Mesendoderm (in vitro differentiated cells): ENCODE results near the gene MTERF4.

Experiments used
- DNase-seq: peaks from one replicate; pipeline ENCODE4 v3.0.0; 2013
- H2AK5ac ChIP-seq: 2 replicates; pipeline ENCODE4 v1.6.1; 2013; ENCODE audit warnings: low read length, inconsistent platforms
- H2BK120ac ChIP-seq: 2 replicates; pipeline ENCODE4 v1.6.1; 2013; ENCODE audit warnings: low read depth, mild to moderate bottlenecking, low read length, moderate library complexity, mixed read lengths
- H2BK15ac ChIP-seq: replicated peaks from 2 replicates; pipeline ENCODE4 v1.6.1; 2013; ENCODE audit warnings: low read depth, mild to moderate bottlenecking, moderate library complexity
- H2BK5ac ChIP-seq: 2 replicates; pipeline ENCODE4 v1.6.1; 2013; ENCODE audit warnings: low read length, inconsistent platforms
- H3K18ac ChIP-seq: 2 replicates; pipeline ENCODE4 v1.6.1; 2013; ENCODE audit warnings: mild to moderate bottlenecking, low read length, mixed read lengths
- H3K23ac ChIP-seq: one replicate; pipeline ENCODE4 v1.6.1; 2013; ENCODE audit warnings: low read length
- H3K27ac ChIP-seq: 2 replicates; pipeline ENCODE4 v1.5.1; 2013; ENCODE audit warnings: low read depth, mild to moderate bottlenecking, inconsistent platforms, low read length, moderate library complexity
- H3K27me3 ChIP-seq: 2 replicates; pipeline ENCODE4 v1.6.1; 2013; ENCODE audit warnings: low read length, control low read depth, mild to moderate bottlenecking, inconsistent platforms; ENCODE audit not compliant: insufficient read depth, poor library complexity
- H3K36me3 ChIP-seq: 2 replicates; pipeline ENCODE4 v1.6.1; 2013; ENCODE audit warnings: low read length, inconsistent platforms; ENCODE audit not compliant: control insufficient read depth, insufficient read depth
- H3K4ac ChIP-seq: one replicate; pipeline ENCODE4 v1.6.1; 2013; ENCODE audit warnings: low read depth, mild to moderate bottlenecking, low read length, moderate library complexity
- H3K4me1 ChIP-seq: 2 replicates; pipeline ENCODE4 v1.6.1; 2013; ENCODE audit warnings: low read depth, low read length, inconsistent platforms; ENCODE audit not compliant: control insufficient read depth
- H3K4me2 ChIP-seq: 2 replicates; pipeline ENCODE4 v1.6.1; 2013; ENCODE audit warnings: low read length
- H3K4me3 ChIP-seq: 2 replicates; pipeline ENCODE4 v1.5.1; 2013; ENCODE audit warnings: mild to moderate bottlenecking, low read length
- H3K56ac ChIP-seq: one replicate; pipeline ENCODE4 v1.6.1; 2013; ENCODE audit warnings: low read length
- H3K79me1 ChIP-seq: 2 replicates; pipeline ENCODE4 v1.6.1; 2013; ENCODE audit warnings: low read length, inconsistent platforms
- H3K79me2 ChIP-seq: 2 replicates; pipeline ENCODE4 v1.6.1; 2013; ENCODE audit warnings: mild to moderate bottlenecking, low read length; ENCODE audit not compliant: control insufficient read depth, insufficient read depth
- H3K9ac ChIP-seq: 2 replicates; pipeline ENCODE4 v1.6.1; 2013; ENCODE audit warnings: low read length, inconsistent platforms
- H4K5ac ChIP-seq: one replicate; pipeline ENCODE4 v1.6.1; 2013; ENCODE audit warnings: low read length
- H4K8ac ChIP-seq: one replicate; pipeline ENCODE4 v1.6.1; 2013; ENCODE audit warnings: low read depth, mild to moderate bottlenecking, control low read depth, low read length, moderate library complexity
- WGBS: extraction: QIAGEN DNeasy Blood & Tissue Kit; methylation state at CpG from one replicate; pipeline ENCODE4 v1.1.7; 2013; ENCODE audit warnings: low lambda C conversion rate, missing lambda C conversion rate; ENCODE audit not compliant: insufficient coverage; ENCODE audit errors: extremely low coverage; 5-methylcytosine and 5-hydroxymethylcytosine counted together

MTERF4 gene

DNA sequence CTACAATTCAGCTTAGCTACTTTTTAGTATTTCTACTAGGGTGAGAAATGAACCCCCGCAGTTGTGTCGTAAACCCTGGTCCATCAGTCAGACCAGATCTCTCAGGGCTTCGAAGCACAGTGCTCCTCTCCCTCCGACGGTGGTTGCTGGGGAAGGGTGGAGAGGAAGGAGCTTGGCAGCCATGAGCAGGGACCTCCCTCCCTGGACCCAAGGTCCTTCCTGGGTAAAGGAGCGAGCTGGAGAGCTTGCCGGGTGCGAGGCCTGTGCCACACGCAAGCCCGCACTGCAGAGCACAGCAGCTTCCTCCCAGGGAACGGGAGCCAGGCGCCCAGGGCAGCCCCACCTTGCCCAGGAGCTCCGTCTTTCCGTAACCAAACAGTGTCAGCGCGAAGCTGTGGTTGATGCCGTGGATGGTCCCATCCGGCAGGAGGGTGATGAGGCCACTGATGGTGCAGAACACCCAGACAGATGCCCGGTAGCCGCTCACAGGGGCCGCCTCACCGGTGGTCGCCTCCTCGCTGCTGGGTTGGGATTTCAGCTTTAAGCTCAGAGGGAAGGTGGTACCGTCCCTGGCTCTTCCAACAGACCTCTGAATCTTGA is 34.7 kb upstream of the MTERF4 start:
- no peak overlapping the region for H2BK15ac ChIP-seq
- no CpG with 5 or more reads among the region's 25 CpGs for WGBS
- no peak overlapping the region for H3K4me3 ChIP-seq

DNA sequence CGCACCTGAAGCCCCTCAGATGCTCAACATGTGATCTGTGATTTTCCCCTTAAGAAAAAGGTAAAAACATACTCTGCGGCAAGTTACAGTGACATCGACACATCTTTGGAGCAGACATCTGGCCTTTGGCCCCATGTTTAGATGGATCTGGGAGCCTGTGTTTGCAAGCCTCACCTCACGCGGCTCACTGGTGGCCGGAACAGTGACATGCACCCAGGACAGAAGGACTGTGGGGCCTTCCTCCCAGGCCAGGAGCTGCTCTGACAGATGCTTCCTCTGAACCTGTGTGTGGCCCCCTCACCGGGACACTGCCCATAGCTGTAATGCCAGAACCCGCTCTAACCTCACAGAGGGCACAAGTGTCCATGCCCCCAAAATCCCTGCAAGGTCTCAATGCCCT is 34.1 kb upstream of the MTERF4 start:
- Histone ChIP-seq H3K4me1 (no peaks in the 10 kb centered on the region), H2BK15ac (no peak overlapping the region), H2AK5ac (no peak overlapping the region), H3K27me3 (no peaks in the 10 kb centered on the region), H2BK5ac (no peak overlapping the region), H3K9ac (no peak overlapping the region), H3K18ac (no peak overlapping the region), H3K36me3 (peaks cover 3% of the 10 kb centered on the region), H4K5ac (no peak overlapping the region), H3K4me3 (no peak overlapping the region), H3K23ac (no peak overlapping the region), H3K4me2 (no peak overlapping the region), H3K27ac (no peak overlapping the region), H3K79me2 (no peaks in the 10 kb centered on the region), H3K56ac (no peak overlapping the region), H2BK120ac (no peak overlapping the region), H3K4ac (no peak overlapping the region), H3K79me1 (no peaks in the 10 kb centered on the region), H4K8ac (no peak overlapping the region)
- DNase-seq, result no peak
- WGBS, result no CpG with 5 or more reads among the region's 8 CpGs

More for the DNA sequence above, 34.7 kb upstream of the MTERF4 start:
- Histone ChIP-seq H3K27ac (no peak overlapping the region), H3K23ac (no peak overlapping the region), H4K8ac (no peak overlapping the region), H3K36me3 (peaks cover 3% of the 10 kb centered on the region), H3K18ac (no peak overlapping the region), H3K9ac (no peak overlapping the region), H3K4ac (no peak overlapping the region), H3K4me1 (no peaks in the 10 kb centered on the region), H4K5ac (no peak overlapping the region), H3K79me2 (no peaks in the 10 kb centered on the region), H3K27me3 (no peaks in the 10 kb centered on the region), H2BK5ac (no peak overlapping the region), H3K79me1 (no peaks in the 10 kb centered on the region), H3K4me2 (no peak overlapping the region), H2AK5ac (no peak overlapping the region), H3K56ac (no peak overlapping the region), H2BK120ac (no peak overlapping the region)
- DNase-seq, result no peak

DNA sequence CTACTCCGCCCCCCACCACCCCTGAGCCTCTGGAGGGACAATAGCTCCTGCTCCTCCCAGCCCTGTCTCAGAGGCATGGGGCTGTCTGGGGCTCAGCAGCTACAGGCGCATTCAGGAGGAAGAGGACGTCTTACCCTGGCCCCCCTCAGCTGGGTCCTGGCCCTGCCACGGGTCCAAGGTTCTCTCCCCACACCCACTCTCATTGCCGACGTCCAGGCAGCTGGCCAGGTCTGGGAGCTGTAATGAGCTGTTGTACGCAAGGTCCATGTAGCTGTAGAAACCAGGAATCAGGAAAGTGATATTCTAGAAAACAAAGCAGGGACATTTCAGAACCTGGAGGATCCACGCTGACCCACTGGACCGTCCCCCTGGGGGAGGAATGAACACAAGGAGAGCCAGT is 33.6 kb upstream of the MTERF4 start:
- DNase-seq, result no peak
- H3K36me3 ChIP-seq, result peaks cover 3% of the 10 kb centered on the region
- H3K4me2 ChIP-seq, result no peak overlapping the region
- no CpG with 5 or more reads among the region's 9 CpGs for WGBS
- H3K4ac ChIP-seq, result no peak overlapping the region
- no peak overlapping the region for H3K56ac ChIP-seq
- no peak overlapping the region for H4K8ac ChIP-seq
- H4K5ac ChIP-seq, result no peak overlapping the region
- no peaks in the 10 kb centered on the region for H3K79me2 ChIP-seq
- H3K27me3 ChIP-seq, result no peaks in the 10 kb centered on the region
- H3K18ac ChIP-seq, result no peak overlapping the region
- no peak overlapping the region for H2BK120ac ChIP-seq
- no peak overlapping the region for H3K27ac ChIP-seq
- no peak overlapping the region for H2BK5ac ChIP-seq
- no peaks in the 10 kb centered on the region for H3K4me1 ChIP-seq
- no peak overlapping the region for H2BK15ac ChIP-seq
- no peak overlapping the region for H3K23ac ChIP-seq
- H2AK5ac ChIP-seq, result no peak overlapping the region
- H3K4me3 ChIP-seq, result no peak overlapping the region
- no peaks in the 10 kb centered on the region for H3K79me1 ChIP-seq
- no peak overlapping the region for H3K9ac ChIP-seq

DNA sequence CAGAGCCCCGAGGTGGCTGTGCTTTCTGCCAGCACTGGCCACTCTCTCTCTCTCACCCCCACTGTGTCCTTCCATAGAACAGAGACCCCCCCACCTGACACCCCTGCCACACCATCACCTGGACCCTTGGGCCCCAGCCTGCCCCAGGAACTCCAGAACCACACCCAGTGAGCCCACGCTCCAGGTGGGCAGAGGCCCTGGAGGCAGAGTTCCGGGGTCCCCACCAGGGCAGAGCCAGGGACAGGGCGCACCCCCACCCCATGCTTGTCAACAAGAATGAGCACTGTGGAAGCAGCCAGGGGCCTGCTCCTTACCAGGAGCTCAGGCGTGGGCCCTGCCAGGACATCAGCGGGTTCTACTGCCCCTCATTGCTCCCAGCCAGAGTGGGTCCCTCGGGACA is 32.6 kb upstream of the MTERF4 start:
- no peaks in the 10 kb centered on the region for H3K27me3 ChIP-seq
- H3K4me1 ChIP-seq, result no peaks in the 10 kb centered on the region
- H3K23ac ChIP-seq, result no peak overlapping the region
- no peak overlapping the region for H2BK120ac ChIP-seq
- WGBS, result no CpG with 5 or more reads among the region's 7 CpGs
- no peak overlapping the region for H3K9ac ChIP-seq
- DNase-seq, result no peak
- H3K56ac ChIP-seq, result no peak overlapping the region
- peaks cover 3% of the 10 kb centered on the region for H3K36me3 ChIP-seq
- no peaks in the 10 kb centered on the region for H3K79me2 ChIP-seq
- no peak overlapping the region for H2BK15ac ChIP-seq
- H4K8ac ChIP-seq, result no peak overlapping the region
- H3K4me3 ChIP-seq, result no peak overlapping the region
- no peak overlapping the region for H2AK5ac ChIP-seq
- H3K79me1 ChIP-seq, result no peaks in the 10 kb centered on the region
- no peak overlapping the region for H3K4ac ChIP-seq
- no peak overlapping the region for H3K4me2 ChIP-seq
- no peak overlapping the region for H2BK5ac ChIP-seq
- H4K5ac ChIP-seq, result no peak overlapping the region
- no peak overlapping the region for H3K18ac ChIP-seq
- no peak overlapping the region for H3K27ac ChIP-seq

DNA sequence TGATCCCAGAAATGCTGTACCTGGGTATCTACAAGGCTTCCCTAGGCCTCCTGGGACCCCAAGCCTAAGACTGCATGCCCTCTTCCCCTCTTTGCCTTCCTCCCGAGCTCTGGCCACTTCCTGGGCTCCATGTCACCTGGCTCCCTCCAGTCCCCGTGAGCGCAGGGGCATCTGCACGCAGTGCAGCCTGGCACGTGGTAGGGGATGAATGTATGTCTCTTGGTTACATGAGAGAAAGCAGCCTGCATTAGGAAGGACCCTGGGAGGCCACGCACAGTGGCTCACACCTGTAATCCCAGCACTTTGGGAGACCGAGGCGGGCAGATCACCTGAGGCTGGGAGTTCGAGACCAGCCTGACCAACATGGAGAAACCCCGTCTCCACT is 31.3 kb upstream of the MTERF4 start:
- no peak overlapping the region for H4K8ac ChIP-seq
- no peak overlapping the region for H3K4me2 ChIP-seq
- no peak overlapping the region for H3K27ac ChIP-seq
- DNase-seq, result no peak
- no peak overlapping the region for H2AK5ac ChIP-seq
- H3K4me3 ChIP-seq, result no peak overlapping the region
- no peak overlapping the region for H2BK5ac ChIP-seq
- no peaks in the 10 kb centered on the region for H3K4me1 ChIP-seq
- H2BK120ac ChIP-seq, result no peak overlapping the region
- H3K4ac ChIP-seq, result no peak overlapping the region
- no peaks in the 10 kb centered on the region for H3K79me2 ChIP-seq
- H3K79me1 ChIP-seq, result no peaks in the 10 kb centered on the region
- WGBS, result no CpG with 5 or more reads among the region's 10 CpGs
- H4K5ac ChIP-seq, result no peak overlapping the region
- H3K18ac ChIP-seq, result no peak overlapping the region
- no peak overlapping the region for H2BK15ac ChIP-seq
- H3K9ac ChIP-seq, result no peak overlapping the region
- no peaks in the 10 kb centered on the region for H3K27me3 ChIP-seq
- H3K56ac ChIP-seq, result no peak overlapping the region
- H3K36me3 ChIP-seq, result peaks cover 3% of the 10 kb centered on the region
- no peak overlapping the region for H3K23ac ChIP-seq
